HCT116 (cell line): ENCODE results near the gene ECE2.

Source experiments
- CTCF ChIP-seq, 3 experiments: fragments of 200-600 bp in 1 of 3; sonication (generic) in 1 of 3; IDR thresholded peaks in 2 of 3; conservative IDR thresholded peaks in 1 of 3; 2 replicates each; pipeline ENCODE4 v1.5.1; 2012 to 2017; ENCODE audit warnings: low read depth in 2 of 3, low read length in 2 of 3, antibody characterized with exemption in 1 of 3, borderline replicate concordance in 1 of 3, control low read depth in 1 of 3, mild to moderate bottlenecking in 1 of 3, mixed read lengths in 1 of 3, mixed run types in 1 of 3, moderate library complexity in 1 of 3; ENCODE audit not compliant: insufficient read depth in 1 of 3
- EGR1 ChIP-seq: IDR thresholded peaks from 2 replicates; pipeline ENCODE4 v1.6.1; 2012; ENCODE audit warnings: low read depth
- EZH2 ChIP-seq: fragments of 200-600 bp; sonication (generic); IDR thresholded peaks from 2 replicates; pipeline ENCODE4 v1.6.1; 2017; ENCODE audit warnings: antibody characterized with exemption, mixed run types
- EZH2phosphoT487 ChIP-seq: fragments of 200-600 bp; IDR thresholded peaks from 2 replicates; pipeline ENCODE4 v1.6.1; 2018; ENCODE audit warnings: antibody characterized with exemption, borderline replicate concordance
- FOSL1 ChIP-seq: IDR thresholded peaks from 2 replicates; pipeline ENCODE4 v1.6.1; 2012; ENCODE audit warnings: low read depth
- JUND ChIP-seq: IDR thresholded peaks from 2 replicates; pipeline ENCODE4 v1.6.1; 2012
- POLR2A ChIP-seq: IDR thresholded peaks from 2 replicates; pipeline ENCODE4 v1.7.0; 2011; ENCODE audit warnings: borderline replicate concordance; ENCODE audit not compliant: insufficient read depth, insufficient read length; ENCODE audit errors: extremely low read depth
- POLR2AphosphoS5 ChIP-seq: IDR thresholded peaks from 2 replicates; pipeline ENCODE4 v1.6.1; 2011; ENCODE audit warnings: mild to moderate bottlenecking, low read depth, low read length, moderate library complexity
- RAD21 ChIP-seq: IDR thresholded peaks from 2 replicates; pipeline ENCODE4 v1.6.1; 2012; ENCODE audit warnings: low read depth, mild to moderate bottlenecking
- REST ChIP-seq: IDR thresholded peaks from 2 replicates; pipeline ENCODE4 v1.6.1; 2012; ENCODE audit warnings: low read depth
- SRF ChIP-seq: IDR thresholded peaks from 2 replicates; pipeline ENCODE4 v1.6.1; 2012; ENCODE audit warnings: low read depth
- TCF7L2 ChIP-seq: IDR thresholded peaks from 2 replicates; pipeline ENCODE4 v1.7.0; 2011; ENCODE audit warnings: borderline replicate concordance, inconsistent platforms; ENCODE audit not compliant: insufficient read depth, insufficient read length; ENCODE audit errors: extremely low read depth
- ZNF274 ChIP-seq: fragments of 200-500 bp; sonication (Bioruptor generic); IDR thresholded peaks from 2 replicates; pipeline ENCODE4 v1.6.1; 2014; ENCODE audit warnings: mild to moderate bottlenecking, low read depth, low read length, inconsistent platforms

GRCh38 chr3:184236636-184237035 lies 39.2 kb upstream of the ECE2 start:
- TF ChIP-seq ZNF274 (no peak), POLR2A (no peak), CTCF (IDR thresholded peaks at IDR 0.05 in 2 of 3, conservative IDR thresholded peaks at IDR 0.05 in 1 of 3; ENCODE audit: borderline replicate concordance in 1 of 3, insufficient read depth in 1 of 3, low read depth in 2 of 3, low read length in 2 of 3) (no peak), POLR2AphosphoS5 (no peak), EZH2 (no peak), TCF7L2 (no peak), FOSL1 (no peak), REST (no peak), EGR1 (no peak), RAD21 (no peak), JUND (no peak), EZH2phosphoT487 (no peak), SRF (no peak)
